B cell (primary cell): ENCODE results near the gene MUTYH. TPM values are rescaled to one million over a fixed set of nuclear protein-coding genes. Genes with fewer than 3 reads are reported as not detected.

ENCODE experiments used
- ATAC-seq: fragments of 200-7000 bp; cut with Tn5 transposase; one replicate; pipeline ENCODE4 v1.10.0; 2021; ENCODE audit warnings: low read depth, mild to moderate bottlenecking, moderate number of reproducible peaks, moderate library complexity
- CTCF ChIA-PET: fragments of 350-600 bp; sonication (Branson Sonifier 250); formaldehyde crosslinking; loops from one replicate; lab custom pipeline; 2021; ENCODE audit warnings: antibody characterized with exemption, inconsistent platforms; lab: Charles Lee
- POLR2A ChIA-PET: fragments of 350-600 bp; sonication (Branson Sonifier 250); formaldehyde crosslinking; loops from one replicate; lab custom pipeline; 2021; ENCODE audit warnings: antibody characterized with exemption; lab: Charles Lee
- DNase-seq: peaks from one replicate; pipeline ENCODE4 v3.0.0; 2013
- H2AFZ ChIP-seq: 2 replicates; pipeline ENCODE4 v1.6.1; 2012; ENCODE audit warnings: mild to moderate bottlenecking, low read depth, low read length; ENCODE audit not compliant: insufficient read depth, poor library complexity, severe bottlenecking
- H3K27ac ChIP-seq, 2 donors: 1 replicate in 1 of 2; 2 replicates in 1 of 2; pipeline ENCODE4 v1.5.1; 2012 to 2013; ENCODE audit warnings: low read length in 2 of 2, mild to moderate bottlenecking in 2 of 2, moderate library complexity in 1 of 2
- H3K27me3 ChIP-seq, 4 experiments: fragments of 200-600 bp in 1 of 4; sonication (generic) in 1 of 4; replicated peaks in 1 of 4; 1 replicate in 2 of 4; 2 replicates in 2 of 4; pipeline versions ENCODE4 v1.6.1 to v1.7.0; 2013 to 2016; ENCODE audit warnings: low read length in 3 of 4, mild to moderate bottlenecking in 2 of 4, mixed read lengths in 1 of 4, moderate library complexity in 1 of 4; ENCODE audit not compliant: insufficient read depth in 4 of 4, control insufficient read depth in 3 of 4; ENCODE audit errors: control extremely low read depth in 1 of 4
- H3K36me3 ChIP-seq, 2 experiments: replicated peaks in 1 of 2; 1 replicate in 1 of 2; 2 replicates in 1 of 2; pipeline versions ENCODE4 v1.6.1 to v1.7.1; 2013; ENCODE audit warnings: low read length in 1 of 2; ENCODE audit not compliant: insufficient read depth in 2 of 2, control insufficient read depth in 1 of 2; ENCODE audit errors: control extremely low read depth in 1 of 2, extremely low read depth in 1 of 2
- H3K4me1 ChIP-seq, 2 donors: fragments of 200-600 bp in 1 of 2; sonication (generic) in 1 of 2; 1 replicate in 1 of 2; 2 replicates in 1 of 2; pipeline versions ENCODE4 v1.5.1 to v1.6.1; 2013 to 2017; ENCODE audit warnings: low read length in 2 of 2; ENCODE audit not compliant: control insufficient read depth in 2 of 2, insufficient read depth in 2 of 2
- H3K4me2 ChIP-seq: replicated peaks from 2 replicates; pipeline ENCODE3; 2012; ENCODE audit warnings: mild to moderate bottlenecking, low read depth, low read length; ENCODE audit not compliant: poor library complexity, severe bottlenecking
- H3K4me3 ChIP-seq, 5 experiments: fragments of 200-600 bp in 1 of 5; sonication (generic) in 1 of 5; 1 replicate in 3 of 5; 2 replicates in 2 of 5; pipeline versions ENCODE4 v1.5.1 to v1.7.0; 2011 to 2016; ENCODE audit warnings: low read length in 4 of 5, mild to moderate bottlenecking in 4 of 5, low read depth in 2 of 5, control low read depth in 1 of 5, moderate library complexity in 1 of 5; ENCODE audit not compliant: insufficient read depth in 1 of 5; ENCODE audit errors: control extremely low read depth in 1 of 5, extremely low read depth in 1 of 5
- H3K79me2 ChIP-seq: fragments of 200-600 bp; sonication (generic); one replicate; pipeline ENCODE4 v1.6.0; 2016; ENCODE audit warnings: low read length; ENCODE audit not compliant: control insufficient read depth, insufficient read depth
- H3K9ac ChIP-seq: fragments of 200-600 bp; sonication (generic); 2 replicates; pipeline ENCODE4 v1.6.1; 2017; ENCODE audit warnings: mild to moderate bottlenecking, low read length, moderate library complexity
- H3K9me3 ChIP-seq, 3 donors: one replicate each; pipeline versions ENCODE4 v1.6.1 to v1.7.1; 2013; ENCODE audit warnings: low read length in 2 of 3; ENCODE audit not compliant: control insufficient read depth in 2 of 3, insufficient read depth in 1 of 3; ENCODE audit errors: control extremely low read depth in 1 of 3
- H4K20me1 ChIP-seq: 2 replicates; pipeline ENCODE4 v1.6.0; 2012; ENCODE audit warnings: mild to moderate bottlenecking, low read length; ENCODE audit not compliant: insufficient read depth, control insufficient read depth, poor library complexity, severe bottlenecking
- H3K27ac Mint-ChIP-seq: one replicate; pipeline ENCODE4 v1.8.0; 2021; ENCODE audit warnings: mixed read lengths
- H3K27me3 Mint-ChIP-seq: one replicate; pipeline ENCODE4 v1.8.0; 2021; ENCODE audit warnings: mixed read lengths
- H3K4me1 Mint-ChIP-seq: one replicate; pipeline ENCODE4 v1.8.0; 2021; ENCODE audit warnings: mixed read lengths
- H3K4me3 Mint-ChIP-seq: one replicate; pipeline ENCODE4 v1.8.0; 2021; ENCODE audit warnings: mixed read lengths
- H3K9me3 Mint-ChIP-seq: one replicate; pipeline ENCODE4 v1.8.0; 2022; ENCODE audit warnings: mixed read lengths; ENCODE audit not compliant: insufficient read depth
- EZH2 ChIP-seq: IDR thresholded peaks from 2 replicates; pipeline ENCODE4 v1.6.1; 2012; ENCODE audit warnings: borderline replicate concordance, low read depth, mild to moderate bottlenecking, moderate library complexity, low read length; ENCODE audit not compliant: insufficient read depth, poor library complexity, severe bottlenecking
- WGBS: methylation state at CpG from one replicate; pipeline ENCODE4 v1.1.5; 2013; ENCODE audit warnings: missing lambda C conversion rate; ENCODE audit not compliant: insufficient coverage; 5-methylcytosine and 5-hydroxymethylcytosine counted together
- intact Hi-C: fragments of 100-400 bp; cut with micrococcal nuclease; formaldehyde crosslinking; loops from one replicate; pipeline ENCODE4 v1.10.0; 2022
- polyA plus RNA-seq: library from polyadenylated mRNA; depleted of rRNA; stranded (reverse); fragments of >200 nt; gene quantifications from 2 replicates; pipeline ENCODE4 v1.2.3, GENCODE V29; 2012
- total RNA-seq, 2 donors: library from RNA; stranded (reverse); fragments of 120-200 nt in 1 of 2; gene quantifications; 1 replicate in 1 of 2; 2 replicates in 1 of 2; pipeline versions ENCODE4 v1.2.3 to v1.2.4, GENCODE V29; 2013 to 2022
- TF ChIP-seq, protein P1 (sequence below): fragments of 200-600 bp; IDR thresholded peaks from one replicate; pipeline ENCODE4 v1.8.0; 2022; ENCODE audit warnings: antibody characterized with exemption, mild to moderate bottlenecking

Gene MUTYH
- total and polyA plus RNA-seq, 2 donors (not counting 1 experiment from before 2014, with no cell fraction given): 65.0 to 68.5 TPM

DNA sequence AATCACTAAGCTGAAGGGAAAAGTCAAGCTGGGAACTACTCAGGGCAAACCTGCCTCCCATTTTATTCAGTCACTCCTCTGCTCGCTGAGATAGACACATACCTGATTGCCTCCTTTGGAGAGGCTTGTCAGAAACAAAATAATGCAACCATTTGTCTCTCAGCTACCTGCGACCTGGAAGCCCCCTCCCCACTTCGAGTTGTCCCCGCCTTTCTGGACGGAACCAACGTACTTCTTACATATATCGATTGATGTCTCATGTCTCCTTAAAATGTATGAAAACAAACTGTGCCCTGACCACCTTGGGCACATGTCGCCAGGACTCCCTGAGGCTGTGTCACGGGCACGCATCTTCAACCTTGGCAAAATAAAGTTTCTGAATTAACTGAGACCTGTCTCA lies 35.0 kb downstream of the MUTYH start:
- Histone ChIP-seq H3K4me3 (no peak overlapping the region), H3K36me3 (no peaks in the 10 kb centered on the region), H3K4me1 (peaks cover 19 to 27% of the 10 kb centered on the region in 2 donors), H3K27me3 (no peaks in the 10 kb centered on the region), H3K4me2 (no peak overlapping the region), H2AFZ (no peak overlapping the region), H4K20me1 (no peaks in the 10 kb centered on the region), H3K9ac (no peak overlapping the region), H3K79me2 (no peaks in the 10 kb centered on the region), H3K9me3 (no peaks in the 10 kb centered on the region), H3K27ac (peak overlapping the region in 1 of 2 donors; percentile 97)
- ChIA-PET POLR2A (interaction anchor here (1.0 to 4.9 kb wide), 3 partner anchors 22 to 186 kb away, joined by 4 to 76 read pairs (median 9); partner anchors contain the start of genes HPDL, MUTYH, TESK2 and TOE1), CTCF (interaction anchor here (0.7 to 5.0 kb wide), 6 partner anchors 9 to 293 kb away, joined by 3 to 32 read pairs (median 12); partner anchors contain the start of genes HECTD3, MUTYH, TESK2 and TOE1)
- TF ChIP-seq EZH2: no peak
- TF ChIP-seq, protein P1, sequence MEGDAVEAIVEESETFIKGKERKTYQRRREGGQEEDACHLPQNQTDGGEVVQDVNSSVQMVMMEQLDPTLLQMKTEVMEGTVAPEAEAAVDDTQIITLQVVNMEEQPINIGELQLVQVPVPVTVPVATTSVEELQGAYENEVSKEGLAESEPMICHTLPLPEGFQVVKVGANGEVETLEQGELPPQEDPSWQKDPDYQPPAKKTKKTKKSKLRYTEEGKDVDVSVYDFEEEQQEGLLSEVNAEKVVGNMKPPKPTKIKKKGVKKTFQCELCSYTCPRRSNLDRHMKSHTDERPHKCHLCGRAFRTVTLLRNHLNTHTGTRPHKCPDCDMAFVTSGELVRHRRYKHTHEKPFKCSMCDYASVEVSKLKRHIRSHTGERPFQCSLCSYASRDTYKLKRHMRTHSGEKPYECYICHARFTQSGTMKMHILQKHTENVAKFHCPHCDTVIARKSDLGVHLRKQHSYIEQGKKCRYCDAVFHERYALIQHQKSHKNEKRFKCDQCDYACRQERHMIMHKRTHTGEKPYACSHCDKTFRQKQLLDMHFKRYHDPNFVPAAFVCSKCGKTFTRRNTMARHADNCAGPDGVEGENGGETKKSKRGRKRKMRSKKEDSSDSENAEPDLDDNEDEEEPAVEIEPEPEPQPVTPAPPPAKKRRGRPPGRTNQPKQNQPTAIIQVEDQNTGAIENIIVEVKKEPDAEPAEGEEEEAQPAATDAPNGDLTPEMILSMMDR: no peak
- no peaks in the 10 kb centered on the region for H3K27me3 Mint-ChIP-seq
- H3K27ac Mint-ChIP-seq: peak overlapping the region; percentile 95
- H3K4me3 Mint-ChIP-seq: peak overlapping the region; percentile 94
- intact Hi-C loops: no loop called here
- DNase-seq (peak; percentile 17), ATAC-seq (no peak)
- 97% methylated on average over 10 of the region's 10 CpGs for WGBS
- no peaks in the 10 kb centered on the region for H3K9me3 Mint-ChIP-seq
- peaks cover 34% of the 10 kb centered on the region for H3K4me1 Mint-ChIP-seq
